Tibial nerve (tissue), 3 donors: Measurements from ENCODE around the gene DDX20.

ENCODE experiments used
- CTCF ChIP-seq, 5 experiments: fragments of 200-600 bp in 3 of 5; fragments of 450-650 bp in 2 of 5; sonication (generic) in 3 of 5; IDR thresholded peaks; one replicate each; pipeline ENCODE4 v1.5.1; 2016 to 2019; ENCODE audit warnings: antibody characterized with exemption in 5 of 5, mild to moderate bottlenecking in 3 of 5, moderate library complexity in 2 of 5
- POLR2A ChIP-seq, 2 donors: fragments of 450-650 bp; IDR thresholded peaks; one replicate each; pipeline ENCODE4 v1.6.1; 2017; ENCODE audit warnings: antibody characterized with exemption in 2 of 2, mild to moderate bottlenecking in 2 of 2, moderate library complexity in 2 of 2

GRCh38 chr1:111784273-111784901, 28.7 kb downstream of the DDX20 start:
- TF ChIP-seq POLR2A (IDR thresholded peaks at IDR 0.05) (no peak), CTCF (IDR thresholded peaks at IDR 0.05) (no peak)
